Body of pancreas (tissue), 4 donors: ENCODE measurements around the gene G3BP2.

Experiments
- POLR2A ChIP-seq, 3 donors: fragments of 450-650 bp; IDR thresholded peaks; one replicate each; pipeline ENCODE4 v1.6.1; 2016; ENCODE audit warnings: antibody characterized with exemption in 3 of 3, mild to moderate bottlenecking in 2 of 3
- TF ChIP-seq, protein P1 (sequence below), 7 experiments: fragments of 450-650 bp in 4 of 7; fragments of 200-600 bp in 3 of 7; sonication (generic) in 3 of 7; IDR thresholded peaks; one replicate each; pipeline ENCODE4 v1.5.1; 2016 to 2019; ENCODE audit warnings: antibody characterized with exemption in 7 of 7

GRCh38 chr4:75630937-75631329, 42.3 kb downstream of the G3BP2 start:
- TF ChIP-seq, protein P1, sequence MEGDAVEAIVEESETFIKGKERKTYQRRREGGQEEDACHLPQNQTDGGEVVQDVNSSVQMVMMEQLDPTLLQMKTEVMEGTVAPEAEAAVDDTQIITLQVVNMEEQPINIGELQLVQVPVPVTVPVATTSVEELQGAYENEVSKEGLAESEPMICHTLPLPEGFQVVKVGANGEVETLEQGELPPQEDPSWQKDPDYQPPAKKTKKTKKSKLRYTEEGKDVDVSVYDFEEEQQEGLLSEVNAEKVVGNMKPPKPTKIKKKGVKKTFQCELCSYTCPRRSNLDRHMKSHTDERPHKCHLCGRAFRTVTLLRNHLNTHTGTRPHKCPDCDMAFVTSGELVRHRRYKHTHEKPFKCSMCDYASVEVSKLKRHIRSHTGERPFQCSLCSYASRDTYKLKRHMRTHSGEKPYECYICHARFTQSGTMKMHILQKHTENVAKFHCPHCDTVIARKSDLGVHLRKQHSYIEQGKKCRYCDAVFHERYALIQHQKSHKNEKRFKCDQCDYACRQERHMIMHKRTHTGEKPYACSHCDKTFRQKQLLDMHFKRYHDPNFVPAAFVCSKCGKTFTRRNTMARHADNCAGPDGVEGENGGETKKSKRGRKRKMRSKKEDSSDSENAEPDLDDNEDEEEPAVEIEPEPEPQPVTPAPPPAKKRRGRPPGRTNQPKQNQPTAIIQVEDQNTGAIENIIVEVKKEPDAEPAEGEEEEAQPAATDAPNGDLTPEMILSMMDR (IDR thresholded peaks at IDR 0.05) = no peak
- TF ChIP-seq POLR2A (IDR thresholded peaks at IDR 0.05) = no peak
